Osteoblast (primary cell): ENCODE results near the gene CDH12. TPM values are rescaled to one million over a fixed set of nuclear protein-coding genes. Genes with fewer than 3 reads are reported as not detected.

ENCODE experiments used
- DNase-seq: peaks from one replicate; pipeline ENCODE4 v3.0.0; 2011; ENCODE audit warnings: low spot score, mixed read lengths; ENCODE audit not compliant: insufficient read length; ENCODE audit errors: missing footprints
- H2AFZ ChIP-seq: 2 replicates; pipeline ENCODE4 v1.6.0; 2011; ENCODE audit warnings: mild to moderate bottlenecking, low read length
- H3K27ac ChIP-seq: 2 replicates; pipeline ENCODE4 v1.5.1; 2011; ENCODE audit warnings: mild to moderate bottlenecking, low read depth, low read length, moderate library complexity
- H3K27me3 ChIP-seq: 2 replicates; pipeline ENCODE4 v1.6.0; 2012; ENCODE audit warnings: mild to moderate bottlenecking, control low read depth, inconsistent platforms, low read length, moderate library complexity; ENCODE audit not compliant: insufficient read depth
- H3K36me3 ChIP-seq: 2 replicates; pipeline ENCODE4 v1.5.1; 2011; ENCODE audit warnings: mild to moderate bottlenecking, low read length, control low read depth, moderate library complexity; ENCODE audit not compliant: insufficient read depth
- H3K4me1 ChIP-seq: 2 replicates; pipeline ENCODE4 v1.5.1; 2011; ENCODE audit warnings: mild to moderate bottlenecking, low read length, control low read depth, moderate library complexity; ENCODE audit not compliant: insufficient read depth
- H3K4me2 ChIP-seq: 2 replicates; pipeline ENCODE4 v1.6.0; 2011; ENCODE audit warnings: mild to moderate bottlenecking, low read length; ENCODE audit not compliant: insufficient read depth
- H3K4me3 ChIP-seq: fragments of 200-600 bp; sonication (generic); 3 replicates; pipeline ENCODE4 v1.5.1; 2012; ENCODE audit warnings: mild to moderate bottlenecking, low read length, inconsistent platforms; ENCODE audit not compliant: insufficient read depth
- H3K79me2 ChIP-seq: 2 replicates; pipeline ENCODE4 v1.6.0; 2012; ENCODE audit warnings: mild to moderate bottlenecking, low read length, control low read depth, inconsistent platforms; ENCODE audit not compliant: insufficient read depth
- H3K9me3 ChIP-seq: 2 replicates; pipeline ENCODE4 v1.5.1; 2011; ENCODE audit warnings: low read depth, low read length, control low read depth
- H4K20me1 ChIP-seq: 2 replicates; pipeline ENCODE4 v1.6.0; 2012; ENCODE audit warnings: mild to moderate bottlenecking, low read length, control low read depth; ENCODE audit not compliant: insufficient read depth
- CTCF ChIP-seq: IDR thresholded peaks from 2 replicates; pipeline ENCODE4 v1.5.1; 2011; ENCODE audit warnings: mild to moderate bottlenecking, low read depth, low read length, moderate library complexity; ENCODE audit errors: extremely low read depth
- total RNA-seq: library from RNA; depleted of rRNA; stranded (reverse); fragments of >200 nt; gene quantifications from 2 replicates; pipeline ENCODE4 v1.2.3, GENCODE V29; 2012

The CDH12 gene
- total RNA-seq, 1 donor: not detected

DNA sequence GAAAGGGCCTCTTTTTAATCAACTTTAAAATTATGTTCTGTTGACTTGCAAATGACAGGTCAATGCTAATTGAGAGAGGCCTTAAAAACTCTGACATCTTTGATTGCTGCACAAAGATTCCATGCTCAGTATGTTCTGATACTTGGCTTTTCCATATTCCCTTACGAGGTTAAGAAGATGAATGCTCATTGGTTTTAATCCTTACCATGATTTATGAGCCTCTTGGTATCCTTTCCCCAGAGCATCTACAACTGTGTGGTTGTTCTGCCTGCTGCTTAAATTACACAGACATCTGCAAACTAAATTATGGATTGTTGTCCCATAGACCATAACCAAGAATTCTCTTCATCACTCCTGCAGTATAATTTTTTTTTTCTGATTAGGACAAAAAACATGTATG, 352.6 kb downstream of the CDH12 start:
- H3K27ac ChIP-seq: no peak overlapping the region
- H3K4me3 ChIP-seq: no peak overlapping the region
- H3K4me1 ChIP-seq: no peaks in the 10 kb centered on the region
- no peak overlapping the region for H3K4me2 ChIP-seq
- H3K79me2 ChIP-seq: no peaks in the 10 kb centered on the region
- H2AFZ ChIP-seq: no peak overlapping the region
- H3K36me3 ChIP-seq: no peaks in the 10 kb centered on the region
- no peak for TF ChIP-seq CTCF
- H4K20me1 ChIP-seq: no peaks in the 10 kb centered on the region
- no peak for DNase-seq
- no peaks in the 10 kb centered on the region for H3K9me3 ChIP-seq
- H3K27me3 ChIP-seq: no peaks in the 10 kb centered on the region

DNA sequence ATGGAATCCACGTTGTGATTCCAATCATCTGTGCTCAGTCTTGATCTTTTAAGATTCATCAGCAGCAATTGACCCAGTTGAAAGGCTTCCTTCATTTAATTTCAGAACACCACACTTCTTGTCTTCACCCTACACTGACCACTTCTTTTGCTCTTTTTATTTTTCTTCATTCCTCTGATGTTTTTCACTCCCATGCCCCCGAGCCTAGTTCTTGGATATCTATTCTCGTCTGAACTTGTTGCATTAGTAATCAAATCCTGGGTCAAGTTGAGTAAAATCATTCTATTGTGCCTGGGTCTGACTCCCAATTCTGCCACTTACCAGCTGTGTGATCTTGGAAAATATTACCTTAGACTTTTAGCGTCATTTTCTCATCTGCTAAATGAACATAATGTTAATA, 356.5 kb downstream of the CDH12 start:
- Histone ChIP-seq H3K79me2 (no peaks in the 10 kb centered on the region), H3K27ac (no peak overlapping the region), H4K20me1 (no peaks in the 10 kb centered on the region), H2AFZ (no peak overlapping the region), H3K4me2 (no peak overlapping the region), H3K36me3 (no peaks in the 10 kb centered on the region), H3K27me3 (no peaks in the 10 kb centered on the region), H3K9me3 (no peaks in the 10 kb centered on the region), H3K4me1 (no peaks in the 10 kb centered on the region), H3K4me3 (no peak overlapping the region)
- TF ChIP-seq CTCF: no peak
- DNase-seq: no peak

DNA sequence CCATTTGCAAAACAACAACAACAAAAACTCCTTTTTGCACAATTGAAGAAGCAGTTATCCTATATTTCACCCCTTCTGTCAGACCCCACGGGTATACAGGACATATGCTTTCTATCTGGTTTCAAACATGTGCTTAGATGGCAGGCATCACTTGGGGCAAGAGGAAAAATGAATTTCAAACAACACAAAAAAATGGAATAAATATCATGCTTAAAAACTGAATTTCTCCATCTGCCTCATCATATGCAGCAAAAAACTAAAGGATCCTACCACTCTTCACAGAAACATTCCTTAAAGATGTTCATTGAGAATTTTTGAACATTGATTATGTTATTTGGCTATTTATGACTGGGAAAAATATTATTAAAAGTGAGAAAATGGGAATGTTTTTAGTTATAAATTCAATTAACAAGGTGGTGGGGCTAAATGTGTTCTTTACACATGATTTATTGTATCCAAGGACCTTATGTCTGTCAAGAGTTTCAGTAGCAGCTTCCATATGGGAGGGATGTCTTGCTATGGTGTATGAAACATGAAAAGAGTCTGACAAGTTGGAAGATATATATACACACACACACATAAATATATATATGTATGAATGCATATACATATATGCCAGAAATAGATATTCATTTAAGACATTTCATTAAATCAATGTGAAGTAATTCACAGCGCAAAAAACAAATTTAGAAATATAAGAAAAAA, 358.0 kb downstream of the CDH12 start:
- H3K4me1 ChIP-seq: no peaks in the 10 kb centered on the region
- H3K27me3 ChIP-seq: no peaks in the 10 kb centered on the region
- TF ChIP-seq CTCF: no peak

GRCh38 chr5:22488427-22488826, 364.7 kb downstream of the CDH12 start:
- no peak for TF ChIP-seq CTCF
- no peak overlapping the region for H3K4me3 ChIP-seq
- no peaks in the 10 kb centered on the region for H3K79me2 ChIP-seq
- no peak overlapping the region for H3K27ac ChIP-seq
- H3K27me3 ChIP-seq: no peaks in the 10 kb centered on the region
- H3K4me1 ChIP-seq: no peaks in the 10 kb centered on the region
- H4K20me1 ChIP-seq: no peaks in the 10 kb centered on the region
- H3K36me3 ChIP-seq: no peaks in the 10 kb centered on the region
- no peak for DNase-seq
- peaks cover 6% of the 10 kb centered on the region for H3K9me3 ChIP-seq
- no peak overlapping the region for H2AFZ ChIP-seq
- no peak overlapping the region for H3K4me2 ChIP-seq

More for the DNA sequence above, 358.0 kb downstream of the CDH12 start:
- no peak overlapping the region for H3K27ac ChIP-seq
- DNase-seq: no peak
- no peaks in the 10 kb centered on the region for H3K36me3 ChIP-seq
- no peaks in the 10 kb centered on the region for H3K79me2 ChIP-seq
- H3K4me3 ChIP-seq: no peak overlapping the region
- no peak overlapping the region for H3K4me2 ChIP-seq
- H3K9me3 ChIP-seq: peaks cover 3% of the 10 kb centered on the region
- H4K20me1 ChIP-seq: no peaks in the 10 kb centered on the region
- no peak overlapping the region for H2AFZ ChIP-seq
